ENCODE data around the gene GRID1.

GRCh38 chr10:85682621-85683020 is 684.0 kb downstream of the GRID1 start:
- TF ChIP-seq GATA2 (IDR thresholded peaks at IDR 0.05; ENCODE audit: low read depth, low read length) (no peak), GATA3 (IDR thresholded peaks at IDR 0.05; ENCODE audit: low read depth, low read length) (no peak)

Measured in SH-SY5Y (cell line).